Measurements from ENCODE around the gene CC2D2B. TPM values are rescaled to one million over a fixed set of nuclear protein-coding genes. Genes with fewer than 3 reads are reported as not detected.

The CC2D2B gene
- total RNA-seq, 1 experiment from 2014 or later: 0.20 TPM

GRCh38 chr10:95880704-95881103 lies 27.1 kb upstream of the CC2D2B start:
- ChIA-PET CTCF (no interaction called here), POLR2A (no interaction called here)
- ATAC-seq: no peak
- peaks cover 37% of the 10 kb centered on the region for H3K36me3 Mint-ChIP-seq
- H3K27me3 Mint-ChIP-seq (ENCODE audit: low read depth): no peaks in the 10 kb centered on the region
- peaks cover 29% of the 10 kb centered on the region for H3K9me3 Mint-ChIP-seq
- no peak overlapping the region for H3K4me3 Mint-ChIP-seq
- no peak for DNase-seq (ENCODE audit: low spot score)
- no peaks in the 10 kb centered on the region for H3K4me1 Mint-ChIP-seq
- TF ChIP-seq GABPB1 (CRISPR knock-in tag; IDR thresholded peaks at IDR 0.05) (no peak), TP53 (CRISPR knock-in tag; IDR thresholded peaks at IDR 0.05) (no peak), SOX15 (CRISPR knock-in tag; IDR thresholded peaks at IDR 0.05) (no peak), FOXJ3 (CRISPR knock-in tag; IDR thresholded peaks at IDR 0.05; ENCODE audit: borderline replicate concordance) (no peak), NR2C2 (CRISPR knock-in tag; IDR thresholded peaks at IDR 0.05) (no peak), ZNF121 (CRISPR knock-in tag; IDR thresholded peaks at IDR 0.05) (no peak), ZNF263 (CRISPR knock-in tag; IDR thresholded peaks at IDR 0.05; ENCODE audit: low read depth) (no peak), FOXP4 (CRISPR knock-in tag; IDR thresholded peaks at IDR 0.05) (no peak), USF2 (CRISPR knock-in tag; IDR thresholded peaks at IDR 0.05) (no peak), RELA (CRISPR knock-in tag; IDR thresholded peaks at IDR 0.05; ENCODE audit: borderline replicate concordance) (no peak), ATF1 (CRISPR knock-in tag; IDR thresholded peaks at IDR 0.05) (no peak), ZNF219 (CRISPR knock-in tag; IDR thresholded peaks at IDR 0.05; ENCODE audit: borderline replicate concordance) (no peak)
- H3K27ac Mint-ChIP-seq: no peak overlapping the region

- Mint-ChIP-seq H3K27ac (no peak overlapping the region), H3K36me3 (peaks cover 31% of the 10 kb centered on the region), H3K4me3 (no peak overlapping the region), H3K4me1 (no peaks in the 10 kb centered on the region), H3K27me3 (ENCODE audit: low read depth) (no peaks in the 10 kb centered on the region), H3K9me3 (peaks cover 26% of the 10 kb centered on the region)
- ATAC-seq (no peak), DNase-seq (ENCODE audit: low spot score) (no peak)
- no peak for TF ChIP-seq ATF6 (CRISPR knock-in tag; IDR thresholded peaks at IDR 0.05)
- TF ChIP-seq FOXP4 (CRISPR knock-in tag; IDR thresholded peaks at IDR 0.05): no peak
- no peak for TF ChIP-seq ESRRA (CRISPR knock-in tag; IDR thresholded peaks at IDR 0.05; ENCODE audit: borderline replicate concordance)
- TF ChIP-seq ZNF138 (CRISPR knock-in tag; conservative IDR thresholded peaks at IDR 0.05): no peak
- TF ChIP-seq TP53 (CRISPR knock-in tag; IDR thresholded peaks at IDR 0.05): no peak
- no peak for TF ChIP-seq ZBTB43 (CRISPR knock-in tag; IDR thresholded peaks at IDR 0.05)
- no peak for TF ChIP-seq ZNF121 (CRISPR knock-in tag; IDR thresholded peaks at IDR 0.05)
- TF ChIP-seq ZNF317 (CRISPR knock-in tag; IDR thresholded peaks at IDR 0.05; ENCODE audit: borderline replicate concordance, low read depth): no peak
- TF ChIP-seq CREM (CRISPR knock-in tag; IDR thresholded peaks at IDR 0.05): no peak
- TF ChIP-seq IRF1 (CRISPR knock-in tag; IDR thresholded peaks at IDR 0.05): no peak
- TF ChIP-seq CREB1 (CRISPR knock-in tag; IDR thresholded peaks at IDR 0.05): no peak
- no peak for TF ChIP-seq ZMAT4 (CRISPR knock-in tag; IDR thresholded peaks at IDR 0.05)
- ChIA-PET CTCF (no interaction called here), POLR2A (no interaction called here)
Observed at GRCh38 chr10:95881316-95881715, 26.5 kb upstream of the CC2D2B start.

Measured in WTC11 (cell line).